ENCODE measurements around the gene ZSCAN5A.

GRCh38 chr19:56341948-56342347, 27.3 kb upstream of the ZSCAN5A start:
- TF ChIP-seq EP300 (IDR thresholded peaks at IDR 0.05; ENCODE audit: low read length) (no peak), SREBF2 (CRISPR knock-in tag; IDR thresholded peaks at IDR 0.05) (no peak), HDAC1 (IDR thresholded peaks at IDR 0.05) (no peak), RAD21 (CRISPR knock-in tag; conservative IDR thresholded peaks at IDR 0.05 in 1 of 2, IDR thresholded peaks at IDR 0.05 in 1 of 2) (no peak), POLR2A (conservative IDR thresholded peaks at IDR 0.05) (no peak), GABPA (tag; conservative IDR thresholded peaks at IDR 0.05; ENCODE audit: low read depth) (no peak), HDGF (IDR thresholded peaks at IDR 0.05) (no peak), KDM4B (IDR thresholded peaks at IDR 0.05; ENCODE audit: borderline replicate concordance in 2 of 2, low read depth in 1 of 2) (no peak)

All from K562 (cell line).